Muscle of arm (tissue), 12 donors: ENCODE data around the gene KCNIP4. TPM values are rescaled to one million over a fixed set of nuclear protein-coding genes. Genes with fewer than 3 reads are reported as not detected.
A peak's percentile ranks its signal among the peaks of the same experiment; 100 is the strongest.

Experiments used
- DNase-seq: peaks from one replicate; pipeline ENCODE4 v3.0.0-alpha.2; 2013
- polyA plus RNA-seq, 12 donors: library from polyadenylated mRNA; unstranded; fragments of 120-200 nt; gene quantifications; one replicate each; pipeline ENCODE4 v1.2.1, GENCODE V29; 2013; ENCODE audit not compliant: insufficient read length in 12 of 12

KCNIP4 gene
- polyA plus RNA-seq, 12 donors = 1.3 to 3.3 (median 2.2) TPM; not detected in 2

- DNase-seq = no peak
Measured at GRCh38 chr4:21849077-21849476, 99.5 kb downstream of the KCNIP4 start.

- no peak for DNase-seq
Measured at GRCh38 chr4:21848021-21848420, 100.6 kb downstream of the KCNIP4 start.

GRCh38 chr4:21845663-21846062 lies 102.9 kb downstream of the KCNIP4 start:
- no peak for DNase-seq

GRCh38 chr4:21835712-21836111 lies 112.9 kb downstream of the KCNIP4 start:
- no peak for DNase-seq

GRCh38 chr4:21830272-21830671 lies 118.3 kb downstream of the KCNIP4 start:
- no peak for DNase-seq

GRCh38 chr4:21827575-21827974 lies 121.0 kb downstream of the KCNIP4 start:
- DNase-seq = peak; percentile 2

GRCh38 chr4:21826071-21826470 lies 122.5 kb downstream of the KCNIP4 start:
- no peak for DNase-seq

GRCh38 chr4:21819086-21819485 lies 129.5 kb downstream of the KCNIP4 start:
- DNase-seq = peak; percentile 12

GRCh38 chr4:21815651-21816377 lies 132.8 kb downstream of the KCNIP4 start:
- no peak for DNase-seq

- DNase-seq = no peak
Measured at GRCh38 chr4:21811565-21811964, 137.0 kb downstream of the KCNIP4 start.

- DNase-seq = no peak
Measured at GRCh38 chr4:21806991-21807390, 141.6 kb downstream of the KCNIP4 start.

- DNase-seq = no peak
Measured at GRCh38 chr4:21802406-21802805, 146.2 kb downstream of the KCNIP4 start.

- DNase-seq = no peak
Measured at GRCh38 chr4:21801661-21802385, 146.7 kb downstream of the KCNIP4 start.

GRCh38 chr4:21795091-21795490 lies 153.5 kb downstream of the KCNIP4 start:
- DNase-seq = no peak

GRCh38 chr4:21792736-21793135 lies 155.8 kb downstream of the KCNIP4 start:
- no peak for DNase-seq

GRCh38 chr4:21790438-21791029 lies 158.0 kb downstream of the KCNIP4 start:
- peak; percentile 41 for DNase-seq

GRCh38 chr4:21780148-21780547 lies 168.4 kb downstream of the KCNIP4 start:
- DNase-seq = no peak

- DNase-seq = no peak
Measured at GRCh38 chr4:21778702-21779101, 169.9 kb downstream of the KCNIP4 start.

GRCh38 chr4:21775703-21776102 lies 172.9 kb downstream of the KCNIP4 start:
- DNase-seq = no peak

- DNase-seq = no peak
Measured at GRCh38 chr4:21769404-21770147, 179.0 kb downstream of the KCNIP4 start.

GRCh38 chr4:21768349-21769310 lies 179.9 kb downstream of the KCNIP4 start:
- peak; percentile 43 for DNase-seq
